Epithelial cell of umbilical artery (primary cell): ENCODE results near the gene FOXO3. TPM values are rescaled to one million over a fixed set of nuclear protein-coding genes. Genes with fewer than 3 reads are reported as not detected.

Experiments
- total RNA-seq: library from RNA; depleted of rRNA; stranded (reverse); fragments of >200 nt; gene quantifications from 2 replicates; pipeline ENCODE4 v1.2.3, GENCODE V29; 2014

Gene FOXO3
- 7.5 and 10.9 TPM in 2 replicates for total RNA-seq

DNA sequence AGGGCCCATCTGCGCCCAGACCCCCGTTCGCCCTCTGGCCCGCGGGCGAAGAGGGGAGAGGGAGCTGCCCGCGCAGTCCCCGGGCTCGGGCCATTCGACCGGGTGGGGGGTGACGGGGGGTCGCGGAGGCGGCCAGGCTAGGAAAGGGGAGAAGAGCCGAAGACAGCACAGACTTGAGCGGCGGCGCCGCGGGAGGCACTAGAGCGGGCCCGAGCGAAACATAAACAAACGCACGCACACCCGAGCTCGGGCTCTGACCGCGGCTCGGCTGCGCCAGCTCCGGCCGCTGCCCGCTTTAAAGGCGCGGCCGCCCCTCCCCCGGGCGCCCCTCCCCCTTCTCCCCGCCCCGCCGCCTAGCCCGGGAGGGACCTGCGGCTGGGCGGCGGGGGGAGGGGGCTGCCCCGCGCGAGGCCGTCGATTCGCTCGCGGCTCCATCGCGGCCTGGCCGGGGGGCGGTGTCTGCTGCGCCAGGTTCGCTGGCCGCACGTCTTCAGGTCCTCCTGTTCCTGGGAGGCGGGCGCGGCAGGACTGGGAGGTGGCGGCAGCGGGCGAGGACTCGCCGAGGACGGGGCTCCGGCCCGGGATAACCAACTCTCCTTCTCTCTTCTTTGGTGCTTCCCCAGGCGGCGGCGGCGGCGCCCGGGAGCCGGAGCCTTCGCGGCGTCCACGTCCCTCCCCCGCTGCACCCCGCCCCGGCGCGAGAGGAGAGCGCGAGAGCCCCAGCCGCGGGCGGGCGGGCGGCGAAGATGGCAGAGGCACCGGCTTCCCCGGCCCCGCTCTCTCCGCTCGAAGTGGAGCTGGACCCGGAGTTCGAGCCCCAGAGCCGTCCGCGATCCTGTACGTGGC lies at the start of gene FOXO3:
Gene FOXO3, plus strand, starts transcription at position 455 of the 846 bp plus-strand sequence. Its CDS starts 292 bp downstream, at position 747.

